ENCODE measurements around the gene S100A11.

S100A11 gene

DNA sequence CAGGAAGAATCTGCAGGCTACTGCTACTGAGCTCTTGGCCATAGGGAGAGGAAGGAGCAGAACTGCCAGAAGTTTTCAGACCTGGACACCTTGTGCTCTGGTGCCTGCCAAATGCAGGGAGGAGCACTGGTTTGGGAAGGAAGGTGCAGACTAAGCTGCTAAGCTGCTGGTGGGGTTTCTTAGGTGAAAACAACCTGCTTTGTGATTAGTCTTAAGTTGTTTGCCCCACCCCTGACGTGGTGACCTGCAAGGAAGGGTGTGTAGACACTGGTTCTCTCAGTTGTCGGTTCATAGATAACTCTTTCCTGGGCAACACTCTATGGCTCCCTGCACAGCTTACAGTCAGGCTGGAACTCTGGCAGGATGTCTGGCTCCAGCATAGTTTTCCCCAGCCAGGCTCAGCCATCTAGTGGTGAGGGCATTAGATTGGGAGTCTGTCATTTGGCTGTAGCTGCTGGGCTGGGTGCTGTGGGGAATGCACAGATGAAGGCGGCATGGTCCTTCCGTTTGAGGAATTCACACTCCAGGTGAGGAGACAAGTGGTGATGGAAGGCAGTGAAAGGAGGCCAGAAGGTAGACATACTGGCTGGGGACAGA lies 32.9 kb downstream of the S100A11 start:
- H3K9me3 ChIP-seq (ENCODE audit: insufficient read depth, low read length) = no peaks in the 10 kb centered on the region
- no peak overlapping the region for H3K4me3 ChIP-seq (ENCODE audit: insufficient read depth, low read length, poor library complexity, severe bottlenecking)
- no peaks in the 10 kb centered on the region for H3K9me2 ChIP-seq (replicated peaks; ENCODE audit: insufficient read depth, low read length)
- no peaks in the 10 kb centered on the region for H3K36me3 ChIP-seq (ENCODE audit: low read length)
- no peak for TF ChIP-seq EZH2phosphoT487 (conservative IDR thresholded peaks at IDR 0.05; ENCODE audit: low read length)
- TF ChIP-seq, protein P1, sequence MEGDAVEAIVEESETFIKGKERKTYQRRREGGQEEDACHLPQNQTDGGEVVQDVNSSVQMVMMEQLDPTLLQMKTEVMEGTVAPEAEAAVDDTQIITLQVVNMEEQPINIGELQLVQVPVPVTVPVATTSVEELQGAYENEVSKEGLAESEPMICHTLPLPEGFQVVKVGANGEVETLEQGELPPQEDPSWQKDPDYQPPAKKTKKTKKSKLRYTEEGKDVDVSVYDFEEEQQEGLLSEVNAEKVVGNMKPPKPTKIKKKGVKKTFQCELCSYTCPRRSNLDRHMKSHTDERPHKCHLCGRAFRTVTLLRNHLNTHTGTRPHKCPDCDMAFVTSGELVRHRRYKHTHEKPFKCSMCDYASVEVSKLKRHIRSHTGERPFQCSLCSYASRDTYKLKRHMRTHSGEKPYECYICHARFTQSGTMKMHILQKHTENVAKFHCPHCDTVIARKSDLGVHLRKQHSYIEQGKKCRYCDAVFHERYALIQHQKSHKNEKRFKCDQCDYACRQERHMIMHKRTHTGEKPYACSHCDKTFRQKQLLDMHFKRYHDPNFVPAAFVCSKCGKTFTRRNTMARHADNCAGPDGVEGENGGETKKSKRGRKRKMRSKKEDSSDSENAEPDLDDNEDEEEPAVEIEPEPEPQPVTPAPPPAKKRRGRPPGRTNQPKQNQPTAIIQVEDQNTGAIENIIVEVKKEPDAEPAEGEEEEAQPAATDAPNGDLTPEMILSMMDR (IDR thresholded peaks at IDR 0.05; ENCODE audit: insufficient read depth, low read length, poor library complexity, severe bottlenecking) = no peak
- no peak overlapping the region for H3K4me2 ChIP-seq (ENCODE audit: low read depth, low read length, poor library complexity, severe bottlenecking)
- H3K79me2 ChIP-seq (ENCODE audit: insufficient read depth, low read length) = no peaks in the 10 kb centered on the region
- no peaks in the 10 kb centered on the region for H3F3A ChIP-seq (ENCODE audit: insufficient read depth)
- no peak overlapping the region for H2AFZ ChIP-seq (ENCODE audit: low read depth, low read length, severe bottlenecking)
- H4K20me1 ChIP-seq (ENCODE audit: low read depth, low read length) = no peaks in the 10 kb centered on the region
- no peak overlapping the region for H3K9ac ChIP-seq (ENCODE audit: low read length)
- no peaks in the 10 kb centered on the region for H3K27me3 ChIP-seq (ENCODE audit: low read length)
- H3K27ac ChIP-seq (ENCODE audit: low read depth, low read length) = no peak overlapping the region

DNA sequence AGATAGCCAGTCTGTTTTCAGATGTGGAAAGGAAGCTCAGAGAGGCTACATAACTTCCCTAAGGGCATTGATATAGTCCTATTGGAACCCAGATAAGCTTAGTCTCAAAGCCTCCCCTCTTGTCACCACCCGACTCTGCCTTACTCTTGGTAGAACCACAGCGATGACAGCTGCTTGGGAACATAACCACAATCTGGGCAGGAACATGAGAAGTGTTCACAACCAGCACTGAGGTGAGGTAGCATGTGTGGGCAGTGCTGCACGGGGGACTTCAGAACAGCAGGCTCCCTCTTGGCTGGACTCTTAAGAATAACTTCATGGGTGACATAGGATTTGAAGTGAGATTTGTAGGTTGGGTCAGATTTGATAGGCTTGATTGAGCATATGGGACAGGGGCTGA lies 33.8 kb downstream of the S100A11 start:
- TF ChIP-seq EZH2phosphoT487 (conservative IDR thresholded peaks at IDR 0.05; ENCODE audit: low read length) = no peak
- TF ChIP-seq, protein P1 (IDR thresholded peaks at IDR 0.05; ENCODE audit: insufficient read depth, low read length, poor library complexity, severe bottlenecking) = no peak
- Histone ChIP-seq H3K79me2 (ENCODE audit: insufficient read depth, low read length) (no peaks in the 10 kb centered on the region), H2AFZ (ENCODE audit: low read depth, low read length, severe bottlenecking) (no peak overlapping the region), H3K9me3 (ENCODE audit: insufficient read depth, low read length) (no peaks in the 10 kb centered on the region), H3K9me2 (replicated peaks; ENCODE audit: insufficient read depth, low read length) (no peaks in the 10 kb centered on the region), H3K4me2 (ENCODE audit: low read depth, low read length, poor library complexity, severe bottlenecking) (no peak overlapping the region), H3K36me3 (ENCODE audit: low read length) (no peaks in the 10 kb centered on the region), H3K27ac (ENCODE audit: low read depth, low read length) (no peak overlapping the region), H3F3A (ENCODE audit: insufficient read depth) (no peaks in the 10 kb centered on the region), H3K4me3 (ENCODE audit: insufficient read depth, low read length, poor library complexity, severe bottlenecking) (no peak overlapping the region), H3K27me3 (ENCODE audit: low read length) (no peaks in the 10 kb centered on the region), H4K20me1 (ENCODE audit: low read depth, low read length) (no peaks in the 10 kb centered on the region), H3K9ac (ENCODE audit: low read length) (no peak overlapping the region)

- Histone ChIP-seq H3F3A (ENCODE audit: insufficient read depth) (no peaks in the 10 kb centered on the region), H3K27ac (ENCODE audit: low read depth, low read length) (no peak overlapping the region), H3K9me2 (replicated peaks; ENCODE audit: insufficient read depth, low read length) (no peaks in the 10 kb centered on the region), H3K79me2 (ENCODE audit: insufficient read depth, low read length) (no peaks in the 10 kb centered on the region), H3K36me3 (ENCODE audit: low read length) (no peaks in the 10 kb centered on the region), H2AFZ (ENCODE audit: low read depth, low read length, severe bottlenecking) (no peak overlapping the region), H3K9me3 (ENCODE audit: insufficient read depth, low read length) (no peaks in the 10 kb centered on the region), H3K9ac (ENCODE audit: low read length) (no peak overlapping the region), H3K4me2 (ENCODE audit: low read depth, low read length, poor library complexity, severe bottlenecking) (no peak overlapping the region), H3K4me3 (ENCODE audit: insufficient read depth, low read length, poor library complexity, severe bottlenecking) (no peak overlapping the region), H3K27me3 (ENCODE audit: low read length) (no peaks in the 10 kb centered on the region), H4K20me1 (ENCODE audit: low read depth, low read length) (no peaks in the 10 kb centered on the region)
- no peak for TF ChIP-seq EZH2phosphoT487 (conservative IDR thresholded peaks at IDR 0.05; ENCODE audit: low read length)
- TF ChIP-seq, protein P1 (IDR thresholded peaks at IDR 0.05; ENCODE audit: insufficient read depth, low read length, poor library complexity, severe bottlenecking) = peak; percentile 81
Measured at GRCh38 chr1:152001631-152002584, 34.9 kb downstream of the S100A11 start.

Measured in SU-DHL-6 (cell line).